Panc1 (cell line): ENCODE measurements around the gene PRLHR. TPM values are rescaled to one million over a fixed set of nuclear protein-coding genes. Genes with fewer than 3 reads are reported as not detected.
A peak's percentile ranks its signal among the peaks of the same experiment; 100 is the strongest.

Experiments
- ATAC-seq: fragments of 200-7000 bp; cut with Tn5 transposase; 2 replicates; pipeline ENCODE4 v1.9.1; 2020; ENCODE audit warnings: mild to moderate bottlenecking, moderate library complexity
- BruUV-seq: library from RNA; stranded (reverse); fragments of 400-500 nt; replicated peaks from 2 replicates; lab custom pipeline; 2021; lab: Mats Ljungman, UMichigan
- CTCF ChIA-PET: fragments of 300-600 bp; sonication (Branson Sonifier 250); formaldehyde crosslinking; loops from one replicate; lab custom pipeline; 2022; ENCODE audit warnings: antibody characterized with exemption; lab: Charles Lee
- POLR2A ChIA-PET: fragments of 300-600 bp; sonication (Branson Sonifier 250); formaldehyde crosslinking; loops from one replicate; lab custom pipeline; 2022; ENCODE audit warnings: antibody characterized with exemption; lab: Charles Lee
- DNase-seq: peaks from one replicate; pipeline ENCODE4 v3.0.0-alpha.2; 2010; ENCODE audit warnings: low read depth, low spot score
- H3K27ac ChIP-seq: 2 replicates; pipeline ENCODE4 v1.5.1; 2011; ENCODE audit warnings: mild to moderate bottlenecking, low read length, inconsistent platforms
- H3K27me3 ChIP-seq: fragments of 200-500 bp; sonication (Bioruptor generic); 2 replicates; pipeline ENCODE4 v1.6.0; 2014; ENCODE audit warnings: low read length, inconsistent platforms; ENCODE audit not compliant: control insufficient read depth, insufficient read depth
- H3K36me3 ChIP-seq: fragments of 200-500 bp; sonication (Bioruptor generic); 2 replicates; pipeline ENCODE4 v1.5.1; 2014; ENCODE audit warnings: inconsistent platforms, mild to moderate bottlenecking, low read length, moderate library complexity; ENCODE audit not compliant: control insufficient read depth, insufficient read depth
- H3K4me1 ChIP-seq: 2 replicates; pipeline ENCODE4 v1.5.1; 2011; ENCODE audit warnings: inconsistent platforms, mild to moderate bottlenecking, low read length, moderate library complexity; ENCODE audit not compliant: control insufficient read depth, insufficient read depth
- H3K4me3 ChIP-seq, 2 experiments: 2 replicates each; pipeline ENCODE4 v1.5.1; 2011 to 2012; ENCODE audit warnings: low read depth in 2 of 2, low read length in 2 of 2, mild to moderate bottlenecking in 2 of 2, inconsistent platforms in 1 of 2, moderate library complexity in 1 of 2
- H3K9me3 ChIP-seq: fragments of 200-500 bp; sonication (Bioruptor generic); 2 replicates; pipeline ENCODE4 v1.5.1; 2014; ENCODE audit warnings: low read depth, mild to moderate bottlenecking, inconsistent platforms, low read length, moderate library complexity; ENCODE audit not compliant: control insufficient read depth, insufficient read depth
- CTCF ChIP-seq: fragments of 450-650 bp; IDR thresholded peaks from 2 replicates; pipeline ENCODE4 v1.5.1; 2017; ENCODE audit warnings: mild to moderate bottlenecking
- POLR2AphosphoS5 ChIP-seq: IDR thresholded peaks from 2 replicates; pipeline ENCODE4 v1.6.1; 2012; ENCODE audit warnings: mild to moderate bottlenecking, low read depth, low read length, moderate library complexity
- REST ChIP-seq, 2 experiments: IDR thresholded peaks; 2 replicates each; pipeline ENCODE4 v1.6.1; 2011 to 2012; ENCODE audit warnings: low read depth in 2 of 2, control low read depth in 1 of 2, low read length in 1 of 2, mild to moderate bottlenecking in 1 of 2, moderate library complexity in 1 of 2; ENCODE audit not compliant: insufficient read depth in 1 of 2
- SIN3A ChIP-seq: IDR thresholded peaks from 2 replicates; pipeline ENCODE4 v1.6.1; 2012; ENCODE audit warnings: low read depth, mild to moderate bottlenecking, low read length, moderate library complexity, borderline replicate concordance; ENCODE audit not compliant: insufficient read depth
- TCF7L2 ChIP-seq: IDR thresholded peaks from 2 replicates; pipeline ENCODE4 v1.6.1; 2011; ENCODE audit warnings: mild to moderate bottlenecking, low read depth, low read length, inconsistent platforms
- in situ Hi-C: cut with HindIII; loops from 2 replicates; pipeline ENCODE4 v1.10.0; 2016; ENCODE audit warnings: low sequenced_read_pairs, low pct_unique_long_range_greater_than_20kb
- intact Hi-C: fragments of 100-400 bp; cut with micrococcal nuclease; formaldehyde crosslinking; loops from one replicate; pipeline ENCODE4 v1.10.0; 2022; ENCODE audit not compliant: unreplicated experiment
- total RNA-seq: library from RNA; stranded (reverse); gene quantifications from one replicate; pipeline ENCODE4 v1.2.1, GENCODE V29; 2021; ENCODE audit not compliant: unreplicated experiment

Gene PRLHR
- total RNA-seq, 1 experiment from 2014 or later, result not detected

GRCh38 chr10:118626953-118627352, 31.5 kb upstream of the PRLHR start:
- ATAC-seq (peak; percentile 43; the same call in 1 of the 2 replicates), DNase-seq (no peak)
- no peak overlapping the region for H3K4me3 ChIP-seq
- H3K27me3 ChIP-seq, result peaks cover 2% of the 10 kb centered on the region; the same call in 1 of the 2 replicates
- no peak overlapping the region for H3K27ac ChIP-seq
- intact Hi-C loops (no loop called here), in situ Hi-C loops (no loop called here)
- H3K36me3 ChIP-seq, result no peaks in the 10 kb centered on the region
- POLR2A ChIA-PET, result no interaction called here
- TF ChIP-seq POLR2AphosphoS5 (no peak), CTCF (peak; percentile 67)
- no peaks in the 10 kb centered on the region for H3K4me1 ChIP-seq
- CTCF ChIA-PET, result interaction anchor here (0.7 kb wide), 1 partner anchor 23 kb away, joined by 5 read pairs; no protein-coding TSS in a partner anchor
- BruUV-seq, result no TSS peak
- H3K9me3 ChIP-seq, result no peaks in the 10 kb centered on the region

GRCh38 chr10:118625504-118625903, 30.1 kb upstream of the PRLHR start:
- CTCF ChIA-PET, result no interaction called here
- DNase-seq, result no peak
- intact Hi-C loops (no loop called here), in situ Hi-C loops (no loop called here)
- ATAC-seq, result no peak
- no TSS peak for BruUV-seq
- no peak overlapping the region for H3K27ac ChIP-seq
- no peaks in the 10 kb centered on the region for H3K4me1 ChIP-seq
- H3K36me3 ChIP-seq, result no peaks in the 10 kb centered on the region
- peaks cover 7% of the 10 kb centered on the region for H3K27me3 ChIP-seq
- no peaks in the 10 kb centered on the region for H3K9me3 ChIP-seq
- H3K4me3 ChIP-seq, result no peak overlapping the region
- POLR2A ChIA-PET, result no interaction called here
- TF ChIP-seq SIN3A, result no peak
- no peak for TF ChIP-seq POLR2AphosphoS5
- no peak for TF ChIP-seq TCF7L2
- TF ChIP-seq CTCF, result no peak
- TF ChIP-seq REST (IDR thresholded peaks at IDR 0.05; ENCODE audit: insufficient read depth in 1 of 2, low read depth in 2 of 2, low read length in 1 of 2), result no peak
